Measurements from ENCODE around the gene GPATCH2L. TPM values are rescaled to one million over a fixed set of nuclear protein-coding genes. Genes with fewer than 3 reads are reported as not detected.

Gene GPATCH2L
- total RNA-seq, 4 donors from 2014 or later: 42.3 to 180 (median 60.9) TPM

DNA sequence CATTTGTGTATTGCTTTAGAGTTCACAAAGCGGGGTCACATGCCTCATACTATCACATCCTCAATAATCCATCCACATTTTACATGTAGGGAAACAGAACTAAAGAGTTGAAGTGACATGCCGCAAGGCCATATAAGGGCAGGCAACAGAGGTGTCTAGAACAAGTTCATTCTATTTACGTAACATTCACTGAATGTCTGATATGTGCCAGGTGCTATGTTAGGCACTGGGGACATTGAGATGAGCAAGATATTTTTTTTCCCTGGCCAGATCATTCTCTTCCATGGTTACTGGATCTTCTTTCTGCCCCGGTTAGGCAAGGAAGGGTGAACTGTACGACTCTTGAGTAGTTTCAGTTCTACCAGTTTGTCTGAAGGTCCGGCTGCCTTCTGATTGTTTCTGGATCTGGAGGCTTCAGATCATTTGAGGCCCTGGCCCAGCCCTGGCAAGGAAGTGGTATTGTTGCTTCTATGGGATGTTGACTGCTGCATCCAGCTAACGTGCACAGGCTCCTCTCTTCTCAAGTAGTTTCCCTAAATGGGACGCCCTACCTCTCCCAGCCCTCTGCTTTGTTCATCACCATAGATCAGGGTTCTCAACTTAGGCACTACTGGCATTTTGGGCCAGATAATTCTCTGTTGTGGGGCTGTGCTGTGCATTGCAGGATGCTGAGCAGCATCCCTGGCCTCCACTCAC is 12.1 kb downstream of the GPATCH2L start:
- H3K27ac ChIP-seq: no peak overlapping the region
- TF ChIP-seq, protein P1, sequence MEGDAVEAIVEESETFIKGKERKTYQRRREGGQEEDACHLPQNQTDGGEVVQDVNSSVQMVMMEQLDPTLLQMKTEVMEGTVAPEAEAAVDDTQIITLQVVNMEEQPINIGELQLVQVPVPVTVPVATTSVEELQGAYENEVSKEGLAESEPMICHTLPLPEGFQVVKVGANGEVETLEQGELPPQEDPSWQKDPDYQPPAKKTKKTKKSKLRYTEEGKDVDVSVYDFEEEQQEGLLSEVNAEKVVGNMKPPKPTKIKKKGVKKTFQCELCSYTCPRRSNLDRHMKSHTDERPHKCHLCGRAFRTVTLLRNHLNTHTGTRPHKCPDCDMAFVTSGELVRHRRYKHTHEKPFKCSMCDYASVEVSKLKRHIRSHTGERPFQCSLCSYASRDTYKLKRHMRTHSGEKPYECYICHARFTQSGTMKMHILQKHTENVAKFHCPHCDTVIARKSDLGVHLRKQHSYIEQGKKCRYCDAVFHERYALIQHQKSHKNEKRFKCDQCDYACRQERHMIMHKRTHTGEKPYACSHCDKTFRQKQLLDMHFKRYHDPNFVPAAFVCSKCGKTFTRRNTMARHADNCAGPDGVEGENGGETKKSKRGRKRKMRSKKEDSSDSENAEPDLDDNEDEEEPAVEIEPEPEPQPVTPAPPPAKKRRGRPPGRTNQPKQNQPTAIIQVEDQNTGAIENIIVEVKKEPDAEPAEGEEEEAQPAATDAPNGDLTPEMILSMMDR (IDR thresholded peaks at IDR 0.05): no peak
- TF ChIP-seq POLR2AphosphoS5 (IDR thresholded peaks at IDR 0.05): no peak
- no peak for TF ChIP-seq POLR2A (IDR thresholded peaks at IDR 0.05)
- TF ChIP-seq EP300 (IDR thresholded peaks at IDR 0.05; ENCODE audit: low read depth): no peak

DNA sequence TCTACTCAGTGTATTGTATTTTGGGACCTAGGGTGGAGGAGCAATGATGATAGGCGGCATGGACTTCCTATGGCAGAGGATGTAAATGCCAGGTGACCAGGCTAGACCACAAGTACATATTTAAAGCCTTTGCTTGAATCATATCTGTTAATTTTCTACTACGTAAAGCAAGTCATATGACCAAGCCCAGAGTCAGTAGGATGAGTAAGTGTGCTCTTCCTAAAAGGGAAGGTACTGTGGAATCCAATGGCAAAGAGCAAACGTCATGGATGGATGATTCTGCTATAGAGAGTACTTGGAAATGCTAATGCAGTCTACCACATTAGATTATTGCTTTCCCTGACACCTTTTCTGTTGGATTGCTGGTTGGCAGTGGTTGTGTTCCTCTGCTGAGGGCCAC is 16.8 kb downstream of the GPATCH2L start:
- H3K27me3 ChIP-seq: no peaks in the 10 kb centered on the region
- WGBS, 2 donors (ENCODE audit: low coverage in 1 of 2): 93% methylated on average over 3 of the region's 3 CpGs; no CpG with 5 or more reads in 1 of the 2 donors
- H3K4me3 ChIP-seq: no peak overlapping the region
- H3K9me3 ChIP-seq: no peaks in the 10 kb centered on the region
- no peaks in the 10 kb centered on the region for H3K4me1 ChIP-seq
- TF ChIP-seq, protein P1 (IDR thresholded peaks at IDR 0.05): no peak
- no peak for TF ChIP-seq EP300 (IDR thresholded peaks at IDR 0.05; ENCODE audit: low read depth)
- TF ChIP-seq POLR2A (IDR thresholded peaks at IDR 0.05): no peak
- TF ChIP-seq POLR2AphosphoS5 (IDR thresholded peaks at IDR 0.05): no peak
- in situ Hi-C loops (cut with MboI; ENCODE audit: low pct_ligation_motif_present in 1 of 4, low pct_unique_long_range_greater_than_20kb in 1 of 4, low sequenced_read_pairs in 3 of 4) (no loop called here), intact Hi-C loops (cut with DNase I; ENCODE audit: low total_unique reads) (no loop called here)
- DNase-seq: no peak
- peaks cover 0 to 33% (median 12%) of the 10 kb centered on the region in 4 donors for H3K36me3 ChIP-seq
- H3K27ac ChIP-seq: no peak overlapping the region

More for the DNA sequence above, 12.1 kb downstream of the GPATCH2L start:
- peaks cover 0 to 4% (median 1%) of the 10 kb centered on the region in 4 donors for H3K4me1 ChIP-seq
- WGBS, 2 donors (ENCODE audit: low coverage in 1 of 2): 64 to 86% methylated on average over 5 to 8 of the region's 8 CpGs
- intact Hi-C loops (cut with DNase I; ENCODE audit: low total_unique reads) (no loop called here), in situ Hi-C loops (cut with MboI; ENCODE audit: low pct_ligation_motif_present in 1 of 4, low pct_unique_long_range_greater_than_20kb in 1 of 4, low sequenced_read_pairs in 3 of 4) (no loop called here)
- H3K27me3 ChIP-seq: no peaks in the 10 kb centered on the region
- no peak for DNase-seq
- H3K9me3 ChIP-seq: no peaks in the 10 kb centered on the region
- peaks cover 0 to 36% (median 13%) of the 10 kb centered on the region in 4 donors for H3K36me3 ChIP-seq
- no peak overlapping the region for H3K4me3 ChIP-seq

DNA sequence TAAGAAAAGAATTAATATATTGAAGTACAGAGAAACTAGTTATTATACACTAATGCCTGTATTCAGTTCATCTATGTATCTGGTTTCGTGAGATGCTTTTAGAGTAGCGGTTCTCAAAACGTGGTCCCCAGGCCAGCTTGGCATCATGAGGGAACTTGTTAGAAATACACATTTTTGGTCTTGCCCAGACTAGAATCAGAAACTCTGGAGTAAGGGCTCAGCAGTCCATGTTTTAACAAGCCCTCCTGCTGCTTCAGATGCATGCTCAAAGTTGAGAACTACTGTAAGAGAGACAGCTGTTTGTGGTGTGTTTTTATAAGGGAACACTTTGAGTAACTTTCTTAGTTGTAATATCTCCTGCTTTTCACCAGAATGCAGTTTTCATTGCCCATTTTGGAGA is 18.1 kb downstream of the GPATCH2L start:
- TF ChIP-seq POLR2AphosphoS5 (IDR thresholded peaks at IDR 0.05): no peak
- no peak for TF ChIP-seq EP300 (IDR thresholded peaks at IDR 0.05; ENCODE audit: low read depth)
- 96% methylated on average over 3 of the region's 3 CpGs for WGBS, 2 donors (ENCODE audit: low coverage in 1 of 2)
- peaks cover 0 to 33% (median 12%) of the 10 kb centered on the region in 4 donors for H3K36me3 ChIP-seq
- no peak overlapping the region for H3K4me3 ChIP-seq
- H3K27me3 ChIP-seq: no peaks in the 10 kb centered on the region
- no peak overlapping the region for H3K27ac ChIP-seq
- DNase-seq: no peak
- no peaks in the 10 kb centered on the region for H3K9me3 ChIP-seq
- intact Hi-C loops (cut with DNase I; ENCODE audit: low total_unique reads): no loop called here
- in situ Hi-C loops (cut with MboI; ENCODE audit: low pct_ligation_motif_present in 1 of 4, low pct_unique_long_range_greater_than_20kb in 1 of 4, low sequenced_read_pairs in 3 of 4): no loop called here
- H3K4me1 ChIP-seq: no peaks in the 10 kb centered on the region

DNA sequence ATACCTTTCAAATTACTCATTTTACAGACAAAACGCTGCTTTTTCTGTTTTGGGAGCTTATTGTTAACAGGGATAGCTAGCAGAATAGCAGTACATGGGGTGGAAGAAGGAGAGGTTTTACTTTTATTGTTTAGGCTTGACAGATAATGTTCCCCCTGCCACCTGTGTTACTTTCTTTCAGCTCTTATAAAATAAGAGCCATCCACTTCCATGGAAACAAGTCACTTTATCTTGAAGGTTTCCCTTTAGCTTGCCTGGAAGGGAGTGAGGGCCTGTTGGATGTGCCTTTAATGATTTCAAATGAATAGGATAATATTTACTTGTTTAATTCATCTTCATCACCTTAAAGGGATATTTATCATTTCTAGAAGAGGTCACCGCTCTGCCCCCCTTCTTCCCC is 23.3 kb downstream of the GPATCH2L start:
- intact Hi-C loops (cut with DNase I; ENCODE audit: low total_unique reads): no loop called here
- Histone ChIP-seq H3K4me1 (peaks cover 0 to 3% (median 0%) of the 10 kb centered on the region in 4 donors), H3K4me3 (no peak overlapping the region), H3K36me3 (peaks cover 0 to 32% (median 10%) of the 10 kb centered on the region in 4 donors), H3K9me3 (no peaks in the 10 kb centered on the region), H3K27me3 (no peaks in the 10 kb centered on the region), H3K27ac (no peak overlapping the region)
- TF ChIP-seq, protein P1 (IDR thresholded peaks at IDR 0.05): no peak
- TF ChIP-seq POLR2AphosphoS5 (IDR thresholded peaks at IDR 0.05): no peak
- WGBS, 2 donors (ENCODE audit: low coverage in 1 of 2): 95 to 100% methylated on average over 2 of the region's 2 CpGs
- DNase-seq: no peak
- in situ Hi-C loops (cut with MboI; ENCODE audit: low pct_ligation_motif_present in 1 of 4, low pct_unique_long_range_greater_than_20kb in 1 of 4, low sequenced_read_pairs in 3 of 4): no loop called here
